OCI-LY7 (cell line): ENCODE measurements around the gene UCK1. TPM values are rescaled to one million over a fixed set of nuclear protein-coding genes. Genes with fewer than 3 reads are reported as not detected.

Experiments used
- BruUV-seq: library from RNA; stranded (reverse); fragments of 400-500 nt; replicated peaks from 2 replicates; lab custom pipeline; 2021; lab: Mats Ljungman, UMichigan
- CTCF ChIA-PET: fragments of 300-600 bp; sonication (Branson Sonifier 250); formaldehyde crosslinking; loops from one replicate; lab custom pipeline; 2022; ENCODE audit warnings: antibody characterized with exemption; ENCODE audit not compliant: unreplicated experiment; lab: Charles Lee
- POLR2A ChIA-PET: fragments of 300-600 bp; sonication (Branson Sonifier 250); formaldehyde crosslinking; loops from one replicate; lab custom pipeline; 2022; ENCODE audit warnings: antibody characterized with exemption; lab: Charles Lee
- DNase-seq: peaks from one replicate; pipeline ENCODE4 v3.0.0-alpha.2; 2015; ENCODE audit warnings: low spot score
- H2AFZ ChIP-seq: fragments of 200-600 bp; sonication (generic), shearing (Covaris generic); 2 replicates; pipeline ENCODE4 v1.6.1; 2014; ENCODE audit warnings: mild to moderate bottlenecking, antibody characterized with exemption, low read length, moderate library complexity
- H3K27ac ChIP-seq: fragments of 200-600 bp; sonication (generic); 2 replicates; pipeline ENCODE4 v1.5.1; 2014; ENCODE audit warnings: mixed run types, low read depth, mild to moderate bottlenecking, moderate library complexity, low read length, inconsistent platforms; ENCODE audit not compliant: poor library complexity, severe bottlenecking
- H3K36me3 ChIP-seq: fragments of 200-600 bp; sonication (generic); 2 replicates; pipeline ENCODE4 v1.6.1; 2014; ENCODE audit warnings: mild to moderate bottlenecking, antibody characterized with exemption, low read length, moderate library complexity, mixed read lengths; ENCODE audit not compliant: insufficient read depth
- H3K4me1 ChIP-seq: fragments of 200-600 bp; sonication (generic); 2 replicates; pipeline ENCODE4 v1.5.1; 2014; ENCODE audit warnings: mild to moderate bottlenecking, low read length; ENCODE audit not compliant: insufficient read depth, poor library complexity, severe bottlenecking
- H3K4me2 ChIP-seq: fragments of 200-600 bp; sonication (generic); 2 replicates; pipeline ENCODE4 v1.6.1; 2014; ENCODE audit warnings: mild to moderate bottlenecking, low read length
- H3K4me3 ChIP-seq: fragments of 200-600 bp; sonication (generic); 2 replicates; pipeline ENCODE4 v1.5.1; 2014; ENCODE audit warnings: mild to moderate bottlenecking, low read depth, low read length; ENCODE audit not compliant: poor library complexity, severe bottlenecking
- H3K79me2 ChIP-seq: fragments of 200-600 bp; sonication (generic); 2 replicates; pipeline ENCODE4 v1.6.1; 2016; ENCODE audit warnings: low read depth, mild to moderate bottlenecking, low read length, moderate library complexity, mixed read lengths; ENCODE audit not compliant: insufficient read depth
- H3K9me2 ChIP-seq: fragments of 200-600 bp; sonication (generic); 2 replicates; pipeline ENCODE4 v1.6.1; 2016; ENCODE audit warnings: mild to moderate bottlenecking, low read length, mixed read lengths; ENCODE audit not compliant: insufficient read depth
- H3K9me3 ChIP-seq: fragments of 200-600 bp; sonication (generic); 2 replicates; pipeline ENCODE4 v1.6.1; 2014; ENCODE audit warnings: mild to moderate bottlenecking, mixed run types, low read length, mixed read lengths
- H4K20me1 ChIP-seq: fragments of 200-600 bp; sonication (generic); 2 replicates; pipeline ENCODE4 v1.6.1; 2014; ENCODE audit warnings: mild to moderate bottlenecking, antibody characterized with exemption, low read length, moderate library complexity, mixed read lengths; ENCODE audit not compliant: insufficient read depth
- EZH2phosphoT487 ChIP-seq: fragments of 200-600 bp; sonication (generic); IDR thresholded peaks from 2 replicates; pipeline ENCODE4 v1.6.1; 2018; ENCODE audit warnings: low read depth, borderline replicate concordance, mild to moderate bottlenecking, mixed run types, antibody characterized with exemption, low read length, moderate library complexity, mixed read lengths
- intact Hi-C: fragments of 100-400 bp; cut with micrococcal nuclease; formaldehyde crosslinking; loops from one replicate; pipeline ENCODE4 v1.10.0; 2022; ENCODE audit not compliant: unreplicated experiment
- total RNA-seq, 2 experiments: library from RNA; depleted of rRNA in 1 of 2; stranded (reverse); fragments of >200 nt in 1 of 2; shearing (Covaris generic) in 1 of 2; gene quantifications; 2 replicates each; pipeline ENCODE4 v1.2.3, GENCODE V29; 2014 to 2022
- TF ChIP-seq, protein P1 (sequence below): fragments of 200-600 bp; sonication (generic); conservative IDR thresholded peaks from 2 replicates; pipeline ENCODE4 v1.5.1; 2014; ENCODE audit warnings: mild to moderate bottlenecking, antibody characterized with exemption, low read length, moderate library complexity, mixed read lengths

The UCK1 gene
- total RNA-seq, 2 experiments from 2014 or later, result 25.9 to 29.0 TPM

DNA sequence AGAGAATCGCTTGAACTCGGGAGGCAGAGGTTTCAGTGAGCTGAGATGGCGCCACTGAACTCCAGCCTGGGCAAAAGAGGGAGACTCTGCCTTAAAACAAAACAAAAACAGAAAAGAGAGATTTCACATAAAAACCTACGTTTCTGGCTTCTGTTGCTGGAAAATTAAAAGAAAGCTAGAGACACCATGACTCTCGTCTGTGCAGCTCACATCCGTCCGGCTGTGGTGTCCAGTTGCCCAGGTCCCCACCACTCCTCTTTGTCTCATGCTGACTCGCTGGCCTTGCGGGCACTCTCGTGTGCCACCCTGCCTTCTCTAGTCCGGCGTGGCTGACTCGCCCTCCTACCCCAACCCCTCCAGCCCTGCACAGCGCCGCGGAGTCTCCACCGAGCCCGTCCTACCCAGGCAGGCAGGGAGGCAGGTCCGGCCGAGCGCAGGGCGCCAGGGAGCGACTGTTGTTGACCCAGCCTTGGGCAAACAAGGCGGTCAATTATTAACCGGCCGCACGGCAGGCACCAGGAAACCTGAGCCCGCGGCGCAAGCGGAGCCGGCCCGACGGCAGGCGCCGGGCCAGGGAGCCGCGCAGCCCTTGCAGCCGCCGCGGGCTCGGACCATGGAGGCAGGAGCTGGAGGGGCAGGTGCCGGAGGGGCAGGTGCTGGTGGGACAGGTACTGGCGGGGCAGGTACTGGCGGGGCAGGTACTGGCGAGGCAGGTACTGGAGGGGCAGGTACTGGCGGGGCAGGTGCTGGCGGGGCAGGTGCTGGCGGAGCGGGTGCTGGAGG, 14.1 kb upstream of the UCK1 start, which contains the start of gene PRRT1B:
TSS of gene PRRT1B (plus strand) at position 521 of the 783 bp plus-strand sequence. CDS start at position 614, 93 bp downstream.
- BruUV-seq, result no TSS peak
- no peak for TF ChIP-seq EZH2phosphoT487
- TF ChIP-seq, protein P1, sequence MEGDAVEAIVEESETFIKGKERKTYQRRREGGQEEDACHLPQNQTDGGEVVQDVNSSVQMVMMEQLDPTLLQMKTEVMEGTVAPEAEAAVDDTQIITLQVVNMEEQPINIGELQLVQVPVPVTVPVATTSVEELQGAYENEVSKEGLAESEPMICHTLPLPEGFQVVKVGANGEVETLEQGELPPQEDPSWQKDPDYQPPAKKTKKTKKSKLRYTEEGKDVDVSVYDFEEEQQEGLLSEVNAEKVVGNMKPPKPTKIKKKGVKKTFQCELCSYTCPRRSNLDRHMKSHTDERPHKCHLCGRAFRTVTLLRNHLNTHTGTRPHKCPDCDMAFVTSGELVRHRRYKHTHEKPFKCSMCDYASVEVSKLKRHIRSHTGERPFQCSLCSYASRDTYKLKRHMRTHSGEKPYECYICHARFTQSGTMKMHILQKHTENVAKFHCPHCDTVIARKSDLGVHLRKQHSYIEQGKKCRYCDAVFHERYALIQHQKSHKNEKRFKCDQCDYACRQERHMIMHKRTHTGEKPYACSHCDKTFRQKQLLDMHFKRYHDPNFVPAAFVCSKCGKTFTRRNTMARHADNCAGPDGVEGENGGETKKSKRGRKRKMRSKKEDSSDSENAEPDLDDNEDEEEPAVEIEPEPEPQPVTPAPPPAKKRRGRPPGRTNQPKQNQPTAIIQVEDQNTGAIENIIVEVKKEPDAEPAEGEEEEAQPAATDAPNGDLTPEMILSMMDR, result no peak
- H3K4me3 ChIP-seq, result no peak within 1 kb of the TSS
- intact Hi-C loops, result no loop called here
- H4K20me1 ChIP-seq, result no peaks in the 10 kb centered on the region
- H3K4me1 ChIP-seq, result no peaks in the 10 kb centered on the region
- H3K79me2 ChIP-seq, result no peaks in the 10 kb centered on the region
- peaks cover 9% of the 10 kb centered on the region; the same call in 1 of the 2 replicates for H3K9me3 ChIP-seq
- H3K36me3 ChIP-seq, result no peaks in the 10 kb centered on the region
- ChIA-PET POLR2A (no interaction called here), CTCF (no interaction called here)
- DNase-seq, result no peak
- H3K9me2 ChIP-seq, result no peaks in the 10 kb centered on the region
- no peak within 1 kb of the TSS for H2AFZ ChIP-seq
- H3K27ac ChIP-seq, result no peak within 1 kb of the TSS
- H3K4me2 ChIP-seq, result no peak within 1 kb of the TSS

DNA sequence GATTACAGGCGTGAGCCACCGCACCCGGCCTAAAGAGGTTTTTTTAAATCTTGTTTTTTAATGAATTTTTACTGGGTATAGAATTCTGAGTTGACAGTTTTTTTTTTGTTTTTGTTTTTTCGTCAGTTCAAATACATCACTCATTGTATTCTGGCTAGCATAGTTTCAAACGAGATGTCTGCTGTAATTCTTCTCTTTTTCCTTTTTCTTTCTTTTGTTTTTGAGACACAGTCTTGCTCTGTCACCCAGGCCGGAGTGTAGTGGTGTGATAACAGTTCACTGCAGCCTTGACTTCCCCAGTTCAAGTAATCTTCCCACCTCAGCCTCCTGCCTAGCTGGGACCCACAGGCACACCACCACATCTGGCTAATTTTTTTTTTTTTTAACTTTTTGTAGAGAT, 12.1 kb upstream of the UCK1 start:
- POLR2A ChIA-PET, result no interaction called here
- TF ChIP-seq, protein P1, result no peak
- no peak for TF ChIP-seq EZH2phosphoT487

More for the DNA sequence above, 12.1 kb upstream of the UCK1 start:
- Histone ChIP-seq H3K4me3 (no peak overlapping the region), H3K4me1 (no peaks in the 10 kb centered on the region), H2AFZ (no peak overlapping the region), H3K79me2 (no peaks in the 10 kb centered on the region), H4K20me1 (no peaks in the 10 kb centered on the region), H3K36me3 (no peaks in the 10 kb centered on the region), H3K27ac (no peak overlapping the region), H3K9me3 (peaks cover 9% of the 10 kb centered on the region; the same call in 1 of the 2 replicates), H3K9me2 (no peaks in the 10 kb centered on the region), H3K4me2 (no peak overlapping the region)
- CTCF ChIA-PET, result no interaction called here
- intact Hi-C loops, result no loop called here
- BruUV-seq, result no TSS peak
- DNase-seq, result no peak
